GM19035 (cell line): ENCODE measurements around the gene MAST2.
"Not testable (repeated sequence)": the region's sequence is repeated elsewhere in the genome, so short reads cannot be mapped to it uniquely, and the experiment has no call there.

ENCODE experiments used
- ATAC-seq: cut with Tn5 transposase; IDR thresholded peaks from one replicate; pipeline ENCODE4 v1.9.1; 2021; ENCODE audit not compliant: unreplicated experiment

Gene MAST2

DNA sequence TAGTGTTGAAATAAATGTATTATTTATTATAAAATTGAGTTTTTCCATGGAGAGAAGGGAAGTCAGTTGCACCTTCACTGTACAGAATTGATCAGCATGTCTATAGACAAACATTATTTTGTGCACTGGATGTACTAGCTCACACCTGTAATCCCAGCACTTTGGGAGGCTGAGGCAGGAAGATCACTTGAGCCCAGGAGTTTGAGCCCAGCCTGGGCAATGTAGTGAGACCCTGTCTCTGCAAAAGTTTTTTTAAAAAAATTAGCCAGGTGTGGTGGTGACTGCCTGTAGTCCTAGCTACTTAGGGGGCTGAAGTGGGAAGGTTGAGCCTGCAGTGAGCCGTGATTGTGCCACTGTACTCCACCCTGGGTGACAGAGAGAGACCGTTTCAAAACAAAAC is 87.7 kb downstream of the MAST2 start:
- no peak for ATAC-seq

GRCh38 chr1:45892068-45892785 is 88.8 kb downstream of the MAST2 start:
- no peak for ATAC-seq

DNA sequence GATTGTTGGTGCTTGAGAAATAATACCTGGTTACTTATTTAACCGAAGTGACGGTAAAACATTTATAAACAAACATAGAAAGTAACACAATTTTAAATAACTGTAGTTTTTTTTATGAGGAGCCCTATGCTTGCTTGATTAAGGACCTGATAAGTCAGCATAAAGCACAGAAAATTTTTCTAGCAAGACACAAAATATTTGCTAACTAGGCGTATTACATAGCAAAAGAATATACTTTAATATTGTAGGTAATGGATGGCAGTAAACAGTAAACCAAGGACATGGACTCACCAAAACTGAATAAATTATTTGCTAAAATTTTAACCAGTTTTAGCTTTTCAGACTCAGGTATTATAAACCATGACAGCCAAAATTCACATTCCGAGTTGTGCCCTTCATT is 90.9 kb downstream of the MAST2 start:
- no peak for ATAC-seq

DNA sequence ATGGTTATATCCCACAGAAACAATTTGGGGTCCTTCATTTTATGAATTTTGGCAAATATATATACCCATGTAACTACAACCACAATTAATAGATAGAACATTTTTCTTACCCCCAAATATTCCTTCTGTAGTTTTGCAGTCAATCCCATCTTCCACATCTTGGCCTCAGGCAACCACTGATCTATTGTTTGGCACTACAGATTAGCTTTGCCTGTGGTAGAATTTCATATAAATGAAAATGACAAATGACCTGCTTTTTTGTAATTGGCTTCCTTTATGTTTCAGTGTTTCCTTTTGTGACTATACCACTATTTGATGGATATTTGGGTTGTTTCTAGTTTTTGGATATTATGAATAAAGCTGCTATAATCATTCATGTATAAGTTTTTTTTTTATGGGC is 91.5 kb downstream of the MAST2 start:
- ATAC-seq: no peak

GRCh38 chr1:45895406-45895805 is 92.0 kb downstream of the MAST2 start:
- ATAC-seq: no peak

- no peak for ATAC-seq
Measured at GRCh38 chr1:45906883-45907282, 103.5 kb downstream of the MAST2 start.

DNA sequence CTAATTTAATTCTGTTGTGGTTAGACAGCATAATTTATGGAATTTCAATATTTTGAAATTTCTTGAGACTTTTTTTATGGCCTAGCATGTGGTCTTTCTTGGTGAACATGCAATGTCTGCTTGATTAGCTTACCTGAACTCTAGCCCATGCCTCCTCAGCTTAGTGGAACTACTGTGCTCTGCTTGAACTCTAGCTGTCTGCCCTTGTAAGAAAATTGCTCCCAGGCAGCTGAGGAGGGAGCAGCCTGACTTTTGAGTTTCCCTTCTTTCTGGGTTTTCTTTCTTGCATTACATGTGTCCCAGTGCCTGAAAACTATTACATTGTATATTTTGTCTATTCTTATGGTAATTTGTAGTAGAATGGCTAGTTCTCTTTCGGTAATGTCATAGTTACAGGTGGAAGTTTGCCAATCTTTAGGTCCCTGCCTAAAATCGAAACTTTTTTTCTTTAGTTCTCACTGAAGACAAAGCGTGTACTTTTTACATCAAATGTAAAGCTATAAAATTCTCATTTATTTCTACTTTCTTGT is 105.3 kb downstream of the MAST2 start:
- ATAC-seq: no peak

GRCh38 chr1:45911634-45912033 is 108.2 kb downstream of the MAST2 start:
- ATAC-seq: no peak

DNA sequence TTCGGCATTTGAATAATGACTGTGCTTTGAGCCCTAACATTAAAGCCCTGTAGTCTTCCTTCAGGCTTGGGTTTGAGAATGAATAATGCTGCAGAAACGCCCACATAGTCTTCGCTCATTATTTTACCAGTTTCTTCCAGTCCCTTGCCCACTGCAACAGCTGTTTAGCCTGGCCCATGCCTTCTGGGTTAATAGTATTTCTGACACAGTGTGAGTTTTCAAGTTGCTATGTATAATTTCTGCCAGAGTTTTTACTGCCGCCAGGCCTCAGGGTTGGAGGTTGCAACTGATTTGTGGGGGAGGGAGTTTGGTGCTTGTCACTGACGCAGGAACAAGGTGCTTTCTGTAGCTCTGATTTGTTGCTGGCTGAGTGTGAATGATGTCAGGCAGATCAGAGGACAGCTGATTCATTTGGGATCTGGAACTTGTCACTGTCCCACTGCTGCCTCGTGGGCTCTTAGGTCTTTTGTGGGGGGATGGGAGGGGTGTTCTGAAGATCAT is 109.8 kb downstream of the MAST2 start:
- peak; percentile 52 for ATAC-seq

DNA sequence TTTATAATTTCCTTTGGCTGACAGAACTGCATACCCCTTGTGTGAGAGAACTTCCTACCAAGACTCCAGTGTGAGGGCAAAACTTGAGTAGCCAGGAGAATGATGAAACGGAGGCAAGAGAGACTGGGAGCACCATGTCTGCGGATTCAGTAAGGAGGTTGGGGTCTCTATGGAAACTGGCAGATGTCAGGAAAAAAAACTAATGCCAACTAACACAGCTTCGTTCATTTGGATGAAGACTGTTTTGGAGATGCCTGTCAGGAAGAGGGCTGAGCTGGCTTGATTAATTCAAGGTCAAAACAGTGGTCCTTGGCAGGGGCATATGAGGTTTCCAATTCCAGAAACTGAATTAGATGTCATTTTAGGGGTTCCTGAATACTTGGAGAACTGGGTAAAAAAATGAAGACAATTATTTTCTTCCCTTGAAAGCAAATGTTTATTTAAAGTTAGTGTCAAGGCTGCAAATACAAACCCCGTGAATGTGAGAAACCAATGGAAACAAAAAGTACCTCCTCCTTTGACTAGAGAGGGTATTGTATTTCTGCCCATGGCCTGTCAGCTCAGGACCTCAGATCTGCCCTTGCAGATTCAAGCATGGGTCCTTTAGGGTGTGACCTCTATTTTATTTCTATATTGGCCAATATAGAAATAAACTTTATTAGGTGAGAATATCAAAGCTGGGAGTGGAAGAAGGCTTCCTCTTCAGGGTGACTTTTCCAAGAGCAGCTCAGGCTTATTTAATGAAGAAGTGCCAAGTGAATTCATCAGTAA is 110.5 kb downstream of the MAST2 start:
- ATAC-seq: no peak

GRCh38 chr1:45914836-45915235 is 111.4 kb downstream of the MAST2 start:
- ATAC-seq: no peak

- no peak for ATAC-seq
Measured at GRCh38 chr1:45922374-45922773, 119.0 kb downstream of the MAST2 start.

- ATAC-seq: no peak
Measured at GRCh38 chr1:45922813-45923212, 119.4 kb downstream of the MAST2 start.

DNA sequence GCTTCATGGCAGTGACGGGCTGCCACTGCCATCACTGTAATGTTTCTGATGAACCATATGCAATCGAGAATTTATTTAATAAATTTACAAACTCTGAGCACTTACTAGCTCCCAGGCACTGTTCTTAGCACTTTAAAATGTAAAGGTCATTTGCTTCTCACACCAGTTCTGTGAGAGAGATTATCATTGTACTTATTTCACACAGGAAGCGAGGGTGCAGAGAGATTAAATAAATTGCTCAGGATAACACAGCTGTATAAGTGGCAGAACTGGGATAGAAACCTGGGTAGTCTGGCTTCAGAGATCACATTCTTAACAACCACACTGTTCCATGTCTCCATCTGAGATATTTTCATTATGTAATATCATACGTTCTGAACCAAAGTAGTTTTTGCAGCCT is 119.9 kb downstream of the MAST2 start:
- no peak for ATAC-seq

GRCh38 chr1:45924736-45925135 is 121.3 kb downstream of the MAST2 start:
- no peak for ATAC-seq

GRCh38 chr1:45925728-45926287 is 122.4 kb downstream of the MAST2 start:
- ATAC-seq: no peak

- no peak for ATAC-seq
Measured at GRCh38 chr1:45926330-45926729, 122.9 kb downstream of the MAST2 start.

DNA sequence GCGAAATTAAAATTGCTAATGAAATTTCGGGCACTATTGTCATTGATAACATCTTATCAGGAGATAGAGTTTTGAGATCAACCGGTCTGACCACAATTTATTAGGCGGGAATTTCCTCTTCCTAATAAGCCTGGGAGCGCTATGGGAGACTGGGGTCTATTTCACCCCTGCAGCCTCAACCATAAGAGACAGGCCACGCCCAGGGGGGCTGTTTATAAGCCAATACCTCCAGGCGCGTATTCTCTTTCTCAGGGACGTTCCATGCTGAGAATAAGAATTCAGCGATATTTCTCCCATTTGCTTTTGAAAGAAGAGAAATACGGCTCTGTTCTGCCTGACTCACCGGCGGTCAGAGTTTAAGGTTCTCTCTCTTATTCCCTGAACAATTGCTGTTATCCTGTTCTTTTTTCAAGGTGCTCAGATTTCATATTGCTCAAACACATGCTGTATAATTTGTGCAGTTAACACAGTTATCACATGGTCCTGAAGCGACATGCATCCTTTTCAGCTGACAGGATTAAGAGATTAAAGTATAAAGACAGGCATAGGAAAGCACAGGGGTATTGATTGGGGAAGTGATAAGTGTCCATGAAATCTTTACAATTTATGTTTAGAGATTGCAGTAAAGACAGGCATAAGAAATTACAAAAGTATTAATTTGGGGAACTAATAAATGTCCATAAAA is 124.0 kb downstream of the MAST2 start:
- not testable (repeated sequence) for ATAC-seq

DNA sequence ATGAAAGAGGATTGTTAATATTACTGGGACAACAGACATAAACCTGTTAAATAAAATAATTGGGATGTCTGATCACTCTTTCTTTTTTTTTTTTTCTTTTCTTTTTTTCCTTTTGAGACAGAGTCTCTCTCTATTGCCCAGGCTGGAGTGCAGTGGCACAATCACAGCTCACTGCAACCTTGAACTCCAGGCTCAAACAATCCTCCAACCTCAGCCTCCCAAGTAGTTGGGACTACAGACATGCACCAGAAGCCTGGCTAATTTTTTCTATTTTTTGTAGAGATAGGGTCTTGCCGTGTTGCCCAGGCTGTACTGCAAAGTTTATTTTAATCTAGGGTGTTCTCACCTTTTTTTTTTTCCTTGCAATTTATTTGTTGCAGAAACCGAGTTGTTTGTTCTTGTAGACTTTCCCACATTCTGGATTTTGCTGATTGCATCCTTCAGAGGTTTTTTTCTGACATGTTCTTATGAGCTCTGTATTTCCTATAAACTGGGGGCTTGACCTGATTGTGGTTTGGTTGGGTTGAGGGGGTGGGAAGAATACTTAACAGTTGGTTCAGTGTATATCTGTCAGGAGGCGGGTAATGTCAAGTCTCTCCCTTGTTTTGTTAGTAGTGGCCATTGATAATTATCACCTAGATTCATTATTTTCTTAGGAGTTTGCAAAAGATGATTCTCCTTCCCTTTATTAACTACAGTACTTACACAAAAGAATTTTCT is 125.2 kb downstream of the MAST2 start:
- ATAC-seq: no peak

GRCh38 chr1:45929257-45929687 is 125.9 kb downstream of the MAST2 start:
- no peak for ATAC-seq
